GM12892 (cell line): ENCODE results near the gene ENAH.

Experiments
- POLR2A ChIP-seq: IDR thresholded peaks from 2 replicates; pipeline ENCODE4 v1.6.1; 2011; ENCODE audit warnings: low read depth, low read length, control low read depth
- POLR2AphosphoS5 ChIP-seq: IDR thresholded peaks from 2 replicates; pipeline ENCODE4 v1.6.1; 2011; ENCODE audit warnings: low read depth, low read length, control low read depth
- TAF1 ChIP-seq: IDR thresholded peaks from 2 replicates; pipeline ENCODE4 v1.6.1; 2011; ENCODE audit warnings: low read depth, mild to moderate bottlenecking, control low read depth, low read length, borderline replicate concordance

- TF ChIP-seq POLR2AphosphoS5 = no peak
- TF ChIP-seq POLR2A = no peak
- TF ChIP-seq TAF1 = no peak
Observed at GRCh38 chr1:225461533-225462428, 191.1 kb downstream of the ENAH start.
